ENCODE measurements around the gene BBS2. TPM values are rescaled to one million over a fixed set of nuclear protein-coding genes. Genes with fewer than 3 reads are reported as not detected.
A peak's percentile ranks its signal among the peaks of the same experiment; 100 is the strongest.

BBS2 gene
- total and polyA plus RNA-seq, 11 donors = 12.2 to 76.2 (median 43.1) TPM

- intact Hi-C loops (cut with DNase I) = no loop called here
- 35 to 41% (median 39%) methylated on average over 12 of the region's 12 CpGs for WGBS, 4 donors
- TF ChIP-seq CTCF (IDR thresholded peaks at IDR 0.05) (no peak), POLR2A (IDR thresholded peaks at IDR 0.05) (no peak)
- Histone ChIP-seq H3K4me1 (peaks cover 2 to 10% (median 7%) of the 10 kb centered on the region in 12 donors), H3K36me3 (no peaks in the 10 kb centered on the region), H3K9me3 (no peaks in the 10 kb centered on the region), H3K4me3 (no peak overlapping the region), H3K27ac (peak overlapping the region in 1 of 12 donors; percentile 47), H3K27me3 (no peaks in the 10 kb centered on the region)
- DNase-seq (no peak), ATAC-seq (no peak)
Observed at GRCh38 chr16:56547120-56547948, 27.5 kb upstream of the BBS2 start.

- Histone ChIP-seq H3K4me1 (no peaks in the 10 kb centered on the region), H3K27ac (no peak overlapping the region), H3K36me3 (no peaks in the 10 kb centered on the region), H3K9me3 (no peaks in the 10 kb centered on the region), H3K4me3 (no peak overlapping the region), H3K27me3 (peaks cover 0 to 11% (median 0%) of the 10 kb centered on the region in 9 donors)
- TF ChIP-seq POLR2A (IDR thresholded peaks at IDR 0.05) (no peak), CTCF (IDR thresholded peaks at IDR 0.05) (no peak)
- intact Hi-C loops (cut with DNase I) = no loop called here
- WGBS, 4 donors = 34 to 64% (median 37%) methylated on average over 2 of the region's 2 CpGs
- DNase-seq (no peak), ATAC-seq (no peak)
Observed at GRCh38 chr16:56542039-56542438, 22.2 kb upstream of the BBS2 start.

- TF ChIP-seq POLR2A (IDR thresholded peaks at IDR 0.05) (no peak), CTCF (IDR thresholded peaks at IDR 0.05) (no peak)
Observed at GRCh38 chr16:56539656-56540055, 19.8 kb upstream of the BBS2 start.

GRCh38 chr16:56538331-56538730, 18.5 kb upstream of the BBS2 start:
- no peak for TF ChIP-seq POLR2A (IDR thresholded peaks at IDR 0.05)
- TF ChIP-seq CTCF (IDR thresholded peaks at IDR 0.05) = no peak
- WGBS, 4 donors = 90 to 95% (median 92%) methylated on average over 7 of the region's 7 CpGs
- Histone ChIP-seq H3K4me3 (no peak overlapping the region), H3K4me1 (no peaks in the 10 kb centered on the region), H3K27ac (no peak overlapping the region), H3K9me3 (no peaks in the 10 kb centered on the region), H3K27me3 (peaks cover 0 to 31% (median 4%) of the 10 kb centered on the region in 9 donors), H3K36me3 (no peaks in the 10 kb centered on the region)
- ATAC-seq (no peak), DNase-seq (no peak)
- intact Hi-C loops (cut with DNase I) = no loop called here

More at GRCh38 chr16:56539656-56540055, 19.8 kb upstream of the BBS2 start:
- Histone ChIP-seq H3K36me3 (no peaks in the 10 kb centered on the region), H3K27ac (no peak overlapping the region), H3K27me3 (peaks cover 0 to 31% (median 3%) of the 10 kb centered on the region in 9 donors), H3K4me1 (no peaks in the 10 kb centered on the region), H3K9me3 (no peaks in the 10 kb centered on the region), H3K4me3 (no peak overlapping the region)
- WGBS, 4 donors = 51 to 64% (median 54%) methylated on average over 4 of the region's 4 CpGs
- peak in 2 of 4 donors; percentile 10 to 57 for ATAC-seq
- DNase-seq = no peak
- intact Hi-C loops (cut with DNase I) = no loop called here
